GM12878 (cell line): Measurements from ENCODE around the gene PRDM2. TPM values are rescaled to one million over a fixed set of nuclear protein-coding genes. Genes with fewer than 3 reads are reported as not detected.

Experiments used
- ATAC-seq: fragments of 200-7000 bp; cut with Tn5 transposase; 3 replicates; pipeline ENCODE4 v1.9.1; 2020; ENCODE audit warnings: mild to moderate bottlenecking, moderate library complexity
- BruUV-seq: library from RNA; stranded (reverse); fragments of 400-500 nt; replicated peaks from 2 replicates; lab custom pipeline; 2021; lab: Mats Ljungman, UMichigan
- CTCF ChIA-PET: fragments of 300-600 bp; sonication (Branson Sonifier 250); formaldehyde crosslinking; extraction: SDS; loops from one replicate; lab custom pipeline; 2021; ENCODE audit warnings: inconsistent platforms; lab: Yijun Ruan, JAX
- POLR2A ChIA-PET: fragments of 350-600 bp; formaldehyde crosslinking; extraction: SDS; loops from one replicate; lab custom pipeline; 2021; ENCODE audit warnings: inconsistent platforms; lab: Charles Lee
- RAD21 ChIA-PET: fragments of 300-600 bp; sonication (Branson Sonifier 250); formaldehyde crosslinking; loops from one replicate; lab custom pipeline; 2023; ENCODE audit warnings: antibody characterized with exemption; ENCODE audit not compliant: unreplicated experiment; lab: Charles Lee
- SMC1A ChIA-PET: fragments of 300-600 bp; sonication (Branson Sonifier 250); formaldehyde crosslinking; loops from one replicate; lab custom pipeline; 2023; ENCODE audit not compliant: unreplicated experiment, uncharacterized antibody; lab: Charles Lee
- DNase-seq: peaks from one replicate; pipeline ENCODE4 v3.0.0-alpha.2; 2011; ENCODE audit warnings: low read depth, low spot score
- FAIRE-seq: peaks from 3 replicates; lab custom pipeline; 2011; peaks lifted over from hg19 to GRCh38; lab: Jason Lieb, UNC
- H2AFZ ChIP-seq: 2 replicates; pipeline ENCODE4 v1.6.0; 2011; ENCODE audit warnings: low read depth, low read length, control low read depth; ENCODE audit not compliant: control insufficient read depth
- H3K27ac ChIP-seq: 2 replicates; pipeline ENCODE4 v1.5.1; 2011; ENCODE audit warnings: control low read depth; ENCODE audit not compliant: control insufficient read depth, insufficient read depth
- H3K27me3 ChIP-seq, 2 experiments: replicated peaks in 1 of 2; 2 replicates each; pipeline versions ENCODE4 v1.6.0 to v1.6.1; 2011; ENCODE audit warnings: low read length in 1 of 2; ENCODE audit not compliant: control insufficient read depth in 2 of 2, insufficient read depth in 2 of 2
- H3K36me3 ChIP-seq, 2 experiments: 2 replicates each; pipeline ENCODE4 v1.5.1; 2011; ENCODE audit warnings: low read length in 1 of 2; ENCODE audit not compliant: control insufficient read depth in 2 of 2, insufficient read depth in 2 of 2
- H3K4me1 ChIP-seq: 2 replicates; pipeline ENCODE4 v1.6.1; 2011; ENCODE audit warnings: mild to moderate bottlenecking, low read length, moderate library complexity, mixed read lengths; ENCODE audit not compliant: control insufficient read depth, insufficient read depth
- H3K4me2 ChIP-seq: 2 replicates; pipeline ENCODE4 v1.6.0; 2011; ENCODE audit warnings: control low read depth; ENCODE audit not compliant: control insufficient read depth, insufficient read depth
- H3K4me3 ChIP-seq: fragments of 200-600 bp; sonication (generic); 2 replicates; pipeline ENCODE4 v1.5.1; 2016
- H3K79me2 ChIP-seq: 2 replicates; pipeline ENCODE4 v1.6.0; 2011; ENCODE audit warnings: low read length; ENCODE audit not compliant: control insufficient read depth, insufficient read depth
- H3K9ac ChIP-seq: 2 replicates; pipeline ENCODE4 v1.8.0; 2011; ENCODE audit warnings: low read length, control low read depth, mixed read lengths; ENCODE audit not compliant: control insufficient read depth, insufficient read depth
- H3K9me3 ChIP-seq: replicated peaks from 3 replicates; pipeline ENCODE4 v1.5.1; 2011; ENCODE audit warnings: mild to moderate bottlenecking, low read length; ENCODE audit not compliant: control insufficient read depth, insufficient read depth
- H4K20me1 ChIP-seq: 2 replicates; pipeline ENCODE4 v1.6.0; 2011; ENCODE audit not compliant: control insufficient read depth, insufficient read depth
- CREB1 ChIP-seq: IDR thresholded peaks from 2 replicates; pipeline ENCODE4 v1.6.1; 2012; ENCODE audit warnings: low read depth, mild to moderate bottlenecking, inconsistent platforms
- HDAC2 ChIP-seq: fragments of 200-600 bp; sonication (generic); IDR thresholded peaks from 2 replicates; pipeline ENCODE4 v1.6.1; 2017
- HDGF ChIP-seq: fragments of 450-650 bp; IDR thresholded peaks from 2 replicates; pipeline ENCODE4 v1.6.1; 2016; ENCODE audit warnings: antibody characterized with exemption
- IKZF1 ChIP-seq: fragments of 450-650 bp; conservative IDR thresholded peaks from 2 replicates; pipeline ENCODE4 v1.6.1; 2017; ENCODE audit warnings: antibody characterized with exemption, mild to moderate bottlenecking
- LARP7 ChIP-seq: fragments of 450-650 bp; IDR thresholded peaks from 2 replicates; pipeline ENCODE4 v1.6.1; 2017; ENCODE audit warnings: mild to moderate bottlenecking
- PAX8 ChIP-seq: fragments of 450-650 bp; IDR thresholded peaks from 2 replicates; pipeline ENCODE4 v1.6.1; 2017; ENCODE audit warnings: mild to moderate bottlenecking, moderate library complexity
- STAT1 ChIP-seq: fragments of 450-650 bp; conservative IDR thresholded peaks from 2 replicates; pipeline ENCODE4 v1.6.1; 2014; ENCODE audit warnings: antibody characterized with exemption, mild to moderate bottlenecking
- SUPT20H ChIP-seq: IDR thresholded peaks from 2 replicates; pipeline ENCODE4 v1.6.1; 2011; ENCODE audit warnings: low read depth, mild to moderate bottlenecking, low read length, moderate library complexity, borderline replicate concordance; ENCODE audit not compliant: control insufficient read depth
- WGBS: methylation state at CpG from one replicate; pipeline ENCODE4 v1.1.6; 2016; ENCODE audit warnings: low lambda C conversion rate; ENCODE audit not compliant: insufficient replicate concordance, insufficient coverage; ENCODE audit errors: missing lambda C conversion rate; 5-methylcytosine and 5-hydroxymethylcytosine counted together
- in situ Hi-C: fragments of 300-500 bp; cut with MboI; formaldehyde crosslinking; loops from 9 replicates; pipeline ENCODE4 v1.14.3; 2018; ENCODE audit warnings: mixed read lengths
- intact Hi-C: fragments of 100-400 bp; cut with micrococcal nuclease; formaldehyde crosslinking; loops from one replicate; pipeline ENCODE4 v1.14.2; 2022; ENCODE audit not compliant: unreplicated experiment
- polyA plus RNA-seq, 11 experiments: library from polyadenylated mRNA; depleted of rRNA in 4 of 11; unstranded in 6 of 11; stranded (reverse) in 5 of 11; fragments of >200 nt; fragmentation: Nextera tagmentation in 4 of 11; fragmentation: Illumina TruSeq in 1 of 11; extraction: Ambion mirVana in 4 of 11; extraction: Trizol in 1 of 11; gene quantifications; 1 replicate in 1 of 11; 2 replicates in 10 of 11; pipeline versions ENCODE4 v1.2.1 to v1.2.3, GENCODE V29; 2011 to 2016; ENCODE audit warnings: inconsistent platforms in 2 of 11, missing spikeins in 2 of 11, low read depth in 1 of 11
- total RNA-seq, 4 experiments: library from RNA; depleted of rRNA in 3 of 4; stranded (reverse); fragments of >200 nt in 3 of 4; fragmentation: Illumina TruSeq in 1 of 4; extraction: Trizol in 1 of 4; gene quantifications; 2 replicates each; pipeline versions ENCODE4 v1.2.1 to v1.2.3, GENCODE V29; 2013 to 2021
- TF ChIP-seq, protein P1 (sequence below): fragments of 450-650 bp; IDR thresholded peaks from 2 replicates; pipeline ENCODE4 v1.6.1; 2017; ENCODE audit warnings: mild to moderate bottlenecking

Gene PRDM2
- total and polyA plus RNA-seq, 10 of the 15 experiments (the other 5 are each of a cell fraction or from before 2014, with no cell fraction given), result 8.4 to 45.1 (median 23.5) TPM

DNA sequence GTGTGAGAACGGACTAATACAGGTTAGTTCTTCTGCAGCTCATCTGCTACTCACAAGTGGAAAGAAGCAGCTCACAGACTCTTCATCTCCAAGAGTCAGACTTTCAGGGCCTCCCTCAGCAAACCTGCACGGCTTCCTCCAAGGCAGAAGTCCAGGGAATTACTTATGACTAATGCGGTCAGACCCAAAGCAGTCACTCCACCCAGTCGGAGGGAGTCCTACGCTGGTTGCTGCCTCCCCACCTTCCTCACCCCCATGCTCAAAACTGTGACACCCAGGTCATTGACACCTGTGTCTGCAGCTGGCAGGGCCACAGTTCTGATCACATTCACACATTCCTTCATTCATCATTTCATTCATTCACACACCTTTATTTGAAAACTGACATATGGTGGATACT lies 38.4 kb upstream of the PRDM2 start:
- SMC1A ChIA-PET, result interaction anchor here (9.1 kb wide), 1 partner anchor 67 kb away, joined by 121 read pairs; no protein-coding TSS in a partner anchor
- 90% methylated on average over 5 of the region's 5 CpGs for WGBS

More for the DNA sequence above, 38.4 kb upstream of the PRDM2 start:
- ChIA-PET RAD21 (no interaction called here), POLR2A (no interaction called here), CTCF (interaction anchor here (1.2 to 2.1 kb wide), 2 partner anchors 64 to 152 kb away, joined by 6 to 7 read pairs; no protein-coding TSS in a partner anchor)
- no peak for FAIRE-seq
- H3K79me2 ChIP-seq, result no peaks in the 10 kb centered on the region
- H3K4me1 ChIP-seq, result peaks cover 17% of the 10 kb centered on the region
- no peaks in the 10 kb centered on the region for H3K36me3 ChIP-seq
- H3K4me2 ChIP-seq, result no peak overlapping the region
- no peak overlapping the region for H3K27ac ChIP-seq
- intact Hi-C loops, result no loop called here
- no peaks in the 10 kb centered on the region for H3K9me3 ChIP-seq
- no peak for TF ChIP-seq CREB1
- no peak for TF ChIP-seq HDGF
- TF ChIP-seq LARP7, result no peak
- TF ChIP-seq PAX8, result no peak
- TF ChIP-seq, protein P1, sequence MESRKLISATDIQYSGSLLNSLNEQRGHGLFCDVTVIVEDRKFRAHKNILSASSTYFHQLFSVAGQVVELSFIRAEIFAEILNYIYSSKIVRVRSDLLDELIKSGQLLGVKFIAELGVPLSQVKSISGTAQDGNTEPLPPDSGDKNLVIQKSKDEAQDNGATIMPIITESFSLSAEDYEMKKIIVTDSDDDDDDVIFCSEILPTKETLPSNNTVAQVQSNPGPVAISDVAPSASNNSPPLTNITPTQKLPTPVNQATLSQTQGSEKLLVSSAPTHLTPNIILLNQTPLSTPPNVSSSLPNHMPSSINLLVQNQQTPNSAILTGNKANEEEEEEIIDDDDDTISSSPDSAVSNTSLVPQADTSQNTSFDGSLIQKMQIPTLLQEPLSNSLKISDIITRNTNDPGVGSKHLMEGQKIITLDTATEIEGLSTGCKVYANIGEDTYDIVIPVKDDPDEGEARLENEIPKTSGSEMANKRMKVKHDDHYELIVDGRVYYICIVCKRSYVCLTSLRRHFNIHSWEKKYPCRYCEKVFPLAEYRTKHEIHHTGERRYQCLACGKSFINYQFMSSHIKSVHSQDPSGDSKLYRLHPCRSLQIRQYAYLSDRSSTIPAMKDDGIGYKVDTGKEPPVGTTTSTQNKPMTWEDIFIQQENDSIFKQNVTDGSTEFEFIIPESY, result no peak
- TF ChIP-seq IKZF1, result no peak
- TF ChIP-seq SUPT20H, result no peak
- TF ChIP-seq STAT1, result no peak
- TF ChIP-seq HDAC2, result no peak
- no peak for DNase-seq
- no peak overlapping the region for H2AFZ ChIP-seq
- no peaks in the 10 kb centered on the region for H3K27me3 ChIP-seq
- H4K20me1 ChIP-seq, result no peaks in the 10 kb centered on the region
- H3K9ac ChIP-seq, result no peak overlapping the region
- in situ Hi-C loops, result loop anchor here (5.0 to 10.0 kb wide), 2 partner anchors 143 to 296 kb away; no protein-coding TSS in a partner anchor
- H3K4me3 ChIP-seq, result no peak overlapping the region
- BruUV-seq, result no TSS peak
- no peak for ATAC-seq
